Limb (tissue), 2 donors: ENCODE results near the gene TRIM15.
"Not testable (repeated sequence)": the region's sequence is repeated elsewhere in the genome, so short reads cannot be mapped to it uniquely, and the experiment has no call there.

Experiments used
- DNase-seq, 2 donors: peaks; one replicate each; pipeline ENCODE4 v3.0.0-alpha.2; 2016; ENCODE audit errors: extremely low spot score in 2 of 2

The TRIM15 gene

DNA sequence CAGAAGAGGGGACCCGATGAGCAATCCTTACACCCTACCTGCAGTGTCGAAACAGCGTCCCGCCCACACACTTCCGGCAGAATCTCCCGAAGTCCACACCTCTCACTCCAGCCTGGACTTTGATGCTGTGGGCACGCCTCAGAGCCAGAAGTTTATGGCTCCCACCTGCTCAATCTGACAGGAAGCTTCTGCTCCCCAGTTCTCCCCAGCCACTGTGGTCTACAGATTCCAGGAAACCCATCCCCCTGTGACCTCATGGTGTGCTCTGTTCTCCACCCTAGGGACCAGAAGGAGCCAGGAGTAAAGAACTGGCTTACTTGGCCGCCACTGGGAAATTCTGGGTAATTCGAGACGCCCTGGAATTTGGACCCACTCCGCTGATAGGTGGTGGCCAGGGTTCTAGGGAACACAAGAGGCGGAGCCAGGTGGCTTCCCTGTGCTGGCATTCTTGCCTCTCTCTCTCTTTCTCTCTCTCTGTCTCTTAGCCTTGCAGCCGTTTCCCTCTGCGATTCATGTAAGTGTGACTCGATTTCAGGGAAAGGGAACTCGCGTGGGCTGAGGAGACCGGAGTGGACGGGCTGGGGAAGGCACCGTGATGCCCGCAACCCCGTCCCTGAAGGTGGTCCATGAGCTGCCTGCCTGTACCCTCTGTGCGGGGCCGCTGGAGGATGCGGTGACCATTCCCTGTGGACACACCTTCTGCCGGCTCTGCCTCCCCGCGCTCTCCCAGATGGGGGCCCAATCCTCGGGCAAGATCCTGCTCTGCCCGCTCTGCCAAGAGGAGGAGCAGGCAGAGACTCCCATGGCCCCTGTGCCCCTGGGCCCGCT, at the start of gene TRIM15:
TRIM15 (plus strand) TSS at position 457 of the 828 bp plus-strand sequence; CDS start at position 596, 139 bp downstream.
- no peak for DNase-seq

DNA sequence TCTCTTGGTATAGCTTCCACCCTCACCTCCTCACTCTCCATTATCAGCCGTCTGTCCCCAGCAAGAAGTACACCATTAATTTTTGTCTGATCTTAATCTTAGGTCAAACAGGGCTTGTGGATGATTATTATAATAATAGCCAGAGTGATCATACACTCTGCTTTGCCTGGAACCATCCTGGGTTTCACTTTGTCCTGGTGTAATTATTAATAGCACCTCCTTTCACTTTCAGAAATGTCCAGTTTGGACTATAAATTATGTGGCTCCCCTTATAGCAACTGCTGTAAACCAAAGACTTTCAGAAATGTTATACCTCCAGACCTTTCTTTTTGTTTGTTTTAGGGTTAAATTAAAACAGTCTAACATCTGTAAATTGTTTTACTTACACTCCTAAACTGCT, 49.5 kb upstream of the TRIM15 start:
- no peak for DNase-seq

DNA sequence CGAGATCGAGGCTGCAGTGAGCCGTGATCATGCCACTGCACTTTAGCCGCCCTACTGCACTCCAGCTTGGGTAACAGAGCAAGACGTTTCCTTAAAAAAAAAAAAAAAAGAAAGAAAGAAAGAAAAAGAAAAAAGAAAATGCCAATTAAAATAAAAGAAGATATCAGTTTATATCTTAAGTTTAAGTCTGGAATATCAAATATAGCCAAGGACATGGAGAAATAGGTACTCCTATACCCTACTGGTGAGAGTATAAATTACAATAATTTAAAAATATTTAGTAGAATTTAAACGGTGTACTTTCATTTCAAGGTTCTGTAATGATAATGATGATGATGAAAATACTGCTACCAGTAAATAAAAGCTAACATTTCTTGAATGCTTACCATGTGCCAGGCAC, 46.6 kb upstream of the TRIM15 start:
- DNase-seq: no peak

DNA sequence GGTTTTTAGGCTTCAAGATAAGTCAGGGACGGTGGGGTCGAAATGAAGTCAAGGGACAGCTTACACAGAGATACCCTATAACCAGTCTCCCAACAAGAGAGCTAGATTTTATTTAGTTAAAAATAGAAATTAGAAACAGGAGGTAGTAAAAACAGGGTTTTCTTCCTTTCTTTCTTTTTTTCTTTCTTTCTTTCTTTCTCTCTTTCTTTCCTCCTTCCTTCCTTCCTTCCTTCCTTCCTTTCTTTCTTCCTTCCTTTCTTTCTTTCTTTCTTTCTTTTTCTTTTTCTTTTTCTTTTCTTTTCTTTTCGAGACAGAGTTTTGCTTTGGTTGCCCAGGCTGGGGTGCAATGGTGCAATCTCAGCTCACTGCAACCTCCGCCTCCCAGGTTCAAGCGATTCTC, 44.7 kb upstream of the TRIM15 start:
- not testable (repeated sequence) for DNase-seq

DNA sequence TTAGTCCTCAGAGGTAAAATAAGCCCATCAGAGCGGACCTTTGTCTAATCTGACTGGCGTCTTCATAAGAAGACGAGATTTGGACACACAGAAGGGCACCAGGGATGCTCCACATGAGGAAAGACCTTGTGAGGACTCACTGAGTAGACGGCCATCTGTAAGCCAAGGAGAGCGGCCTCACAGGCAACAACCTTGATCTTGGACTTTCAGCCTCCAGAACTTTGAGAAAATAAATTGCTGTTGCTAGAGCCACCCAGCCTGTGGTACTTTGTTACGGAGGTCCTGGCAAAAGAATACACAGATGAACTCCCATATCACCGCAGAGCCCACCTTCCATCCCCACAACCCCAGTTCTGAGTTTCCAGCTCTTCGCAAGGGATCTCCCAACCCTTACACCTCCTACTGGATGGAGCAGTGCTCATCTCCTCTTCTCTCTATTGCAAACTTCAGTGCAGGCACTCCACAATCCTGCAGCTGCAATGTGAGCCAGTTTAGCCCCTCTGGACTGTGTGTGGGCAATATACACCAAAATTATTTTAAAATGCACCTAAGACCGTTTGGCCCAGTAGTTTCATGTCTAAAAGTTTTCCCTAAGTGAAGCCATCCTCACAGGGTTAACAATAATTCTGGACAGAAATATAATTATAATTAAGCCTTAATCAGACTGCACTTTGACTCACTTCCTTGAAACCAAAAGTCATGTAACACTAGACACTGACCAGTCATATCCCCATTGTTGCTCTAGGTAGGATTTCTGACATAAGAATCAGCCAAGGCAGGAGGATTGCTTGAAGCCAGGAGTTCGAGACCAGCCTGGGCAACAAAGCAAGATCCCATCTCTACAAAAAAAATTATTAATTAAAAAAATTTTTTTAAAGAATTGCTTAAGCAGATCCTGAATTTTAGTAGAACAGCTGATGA, 41.6 kb upstream of the TRIM15 start:
- DNase-seq: no peak

GRCh38 chr6:30122515-30122914, 40.8 kb upstream of the TRIM15 start:
- no peak for DNase-seq

- DNase-seq: no peak
Measured at GRCh38 chr6:30127238-30128093, 35.9 kb upstream of the TRIM15 start.

DNA sequence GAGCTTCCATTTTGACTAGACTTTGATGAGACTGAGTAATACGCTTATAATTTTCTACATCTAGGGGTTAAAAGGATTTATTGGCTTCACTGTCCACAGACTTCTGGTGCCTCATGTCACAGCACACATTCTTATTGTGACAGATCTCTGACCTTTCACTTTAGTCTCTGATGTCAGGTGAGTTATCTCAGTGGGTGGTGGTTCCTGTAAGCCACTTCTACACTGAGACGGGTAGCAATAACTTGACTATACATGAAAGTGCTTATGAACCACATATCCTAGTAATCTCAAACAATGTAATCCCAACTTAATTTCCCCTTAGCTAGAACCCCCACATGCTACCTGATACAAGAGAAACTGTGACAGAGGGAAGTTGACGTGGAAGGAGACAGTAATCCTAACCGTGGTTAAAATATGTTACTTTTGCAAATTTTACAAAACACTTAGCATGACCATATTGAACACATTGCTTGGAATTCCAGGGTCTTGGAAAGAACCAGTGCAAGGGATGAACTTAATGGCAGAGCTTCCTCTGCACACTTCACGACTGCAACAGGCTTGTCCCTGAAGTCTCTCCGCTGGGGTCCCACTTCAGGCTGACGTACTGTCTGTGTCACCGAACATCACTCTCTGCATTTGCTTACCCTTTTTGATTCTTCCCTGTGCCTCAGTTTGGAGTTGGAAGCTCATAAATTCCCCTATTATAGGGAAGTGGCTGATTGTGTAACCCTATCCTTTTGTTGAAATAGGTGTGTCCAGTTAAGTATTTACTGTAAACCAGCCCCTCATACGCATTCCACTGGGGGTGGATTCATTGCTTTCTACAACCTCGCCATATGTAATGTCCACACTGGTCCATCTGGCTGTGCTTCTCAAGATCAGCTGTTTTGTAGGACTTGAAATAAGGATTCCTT, 33.8 kb upstream of the TRIM15 start:
- DNase-seq: no peak

- DNase-seq: no peak
Measured at GRCh38 chr6:30130179-30130679, 33.1 kb upstream of the TRIM15 start.

DNA sequence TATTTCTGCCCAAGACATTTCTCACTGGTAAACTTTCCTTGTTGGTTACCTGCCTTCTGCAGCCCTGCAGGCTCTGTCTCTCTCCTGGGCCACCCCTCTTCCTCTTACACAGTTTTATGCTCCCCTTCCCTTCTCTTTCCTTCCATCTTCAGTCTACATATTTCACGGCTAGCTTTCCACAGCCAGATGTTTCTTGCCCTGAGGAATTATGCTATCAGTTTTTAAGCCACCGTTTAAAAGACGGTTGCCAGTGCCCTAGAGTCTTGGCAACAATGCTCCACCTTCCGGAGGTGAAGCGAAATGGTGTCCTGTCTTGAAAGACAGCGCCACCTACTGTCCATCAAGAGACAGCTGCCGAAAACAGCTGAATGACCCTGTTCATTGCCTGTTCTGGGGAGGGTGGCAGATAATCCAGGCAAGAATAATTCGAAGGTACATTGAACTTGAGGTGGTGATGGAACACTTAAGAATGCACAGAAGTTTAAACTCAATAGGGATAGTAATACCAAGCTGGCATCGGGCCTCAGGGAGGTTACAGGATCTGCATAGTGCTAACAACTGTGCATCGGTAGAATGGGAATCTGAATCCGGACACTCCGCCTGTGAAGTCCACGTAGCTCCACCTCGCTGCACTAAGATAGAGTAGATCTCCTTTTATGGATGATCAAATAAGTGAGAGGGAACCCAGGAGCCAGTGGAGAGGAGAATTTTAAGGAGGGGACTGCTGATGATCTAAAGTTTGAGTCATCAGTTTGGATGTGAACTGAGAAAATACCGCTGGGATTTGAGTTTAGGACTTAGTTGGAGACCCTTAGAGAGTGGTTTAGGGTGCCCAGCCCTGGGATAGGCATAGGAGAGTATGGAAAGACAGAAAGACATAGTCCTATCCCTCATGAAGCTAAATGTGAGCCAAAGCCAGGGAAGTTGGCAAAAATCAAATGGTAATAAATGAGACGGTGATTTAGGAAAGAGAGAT, 32.2 kb upstream of the TRIM15 start:
- DNase-seq: peak; percentile 62 to 88

GRCh38 chr6:30131947-30132497, 31.3 kb upstream of the TRIM15 start:
- no peak for DNase-seq

DNA sequence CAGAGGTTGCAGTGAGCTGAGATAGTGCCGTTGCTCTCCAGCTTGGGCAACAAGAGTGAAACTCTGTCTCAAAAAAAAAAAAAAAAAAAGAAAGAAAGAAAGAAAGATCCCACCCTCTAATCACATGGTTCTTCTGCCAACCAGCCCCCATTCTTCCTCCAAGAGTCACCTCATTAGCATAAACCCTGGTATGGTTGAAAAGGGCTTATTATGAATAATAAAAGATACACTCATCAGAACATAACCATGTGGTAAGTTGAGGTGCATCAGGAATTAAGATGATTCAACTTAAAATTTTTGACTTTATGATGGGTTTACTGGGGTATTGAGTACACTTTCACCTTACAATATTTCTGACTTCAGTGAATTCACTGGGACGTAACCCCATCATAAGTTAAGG, 28.2 kb upstream of the TRIM15 start:
- no peak for DNase-seq

GRCh38 chr6:30135757-30136156, 27.6 kb upstream of the TRIM15 start, which contains the start of gene TRIM40:
Gene TRIM40 (plus strand): TSS chr6:30136140. CDS start chr6:30137037, 897 bp downstream.
- DNase-seq: no peak

- no peak for DNase-seq
Measured at GRCh38 chr6:30136570-30137286, 26.6 kb upstream of the TRIM15 start.

- not testable (repeated sequence) for DNase-seq
Measured at GRCh38 chr6:30140240-30140639, 23.1 kb upstream of the TRIM15 start.

DNA sequence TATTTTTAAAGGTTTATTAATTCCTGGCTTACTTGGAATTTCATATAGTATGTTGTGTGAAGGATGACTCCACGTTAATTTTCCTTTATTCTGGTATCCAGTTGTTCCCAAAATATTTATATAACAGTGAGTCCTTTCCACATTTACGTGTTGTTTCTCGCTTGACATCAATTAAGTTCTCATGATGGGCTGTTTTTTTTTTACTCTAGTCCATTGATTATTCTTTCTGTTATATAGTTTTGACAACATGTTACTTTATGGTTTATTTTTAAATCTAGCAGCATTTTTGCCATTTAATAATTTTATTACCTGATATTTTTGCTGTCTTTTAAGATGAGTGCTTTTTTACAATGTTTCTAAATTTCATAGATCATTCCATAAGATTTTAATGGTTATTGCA, 20.7 kb upstream of the TRIM15 start:
- no peak for DNase-seq

DNA sequence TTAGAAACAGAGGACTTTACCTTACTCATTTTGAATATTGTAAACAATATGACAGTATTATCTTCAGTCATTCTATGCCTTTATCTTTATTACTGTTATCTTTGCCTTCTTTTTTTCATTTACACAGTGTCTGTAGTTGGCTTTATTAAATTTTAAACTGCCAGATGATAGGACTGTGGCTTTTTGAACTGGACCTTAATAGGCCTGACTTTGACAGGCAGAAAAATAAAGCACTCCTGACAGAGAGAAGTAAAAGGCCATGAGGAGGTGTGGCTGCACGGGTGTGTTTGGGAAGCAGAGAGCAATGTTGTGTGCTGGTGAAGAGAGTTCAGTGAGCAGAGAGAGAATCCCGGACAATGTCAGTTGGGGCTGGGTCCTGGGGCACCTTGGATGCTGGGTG, 19.6 kb upstream of the TRIM15 start:
- no peak for DNase-seq

DNA sequence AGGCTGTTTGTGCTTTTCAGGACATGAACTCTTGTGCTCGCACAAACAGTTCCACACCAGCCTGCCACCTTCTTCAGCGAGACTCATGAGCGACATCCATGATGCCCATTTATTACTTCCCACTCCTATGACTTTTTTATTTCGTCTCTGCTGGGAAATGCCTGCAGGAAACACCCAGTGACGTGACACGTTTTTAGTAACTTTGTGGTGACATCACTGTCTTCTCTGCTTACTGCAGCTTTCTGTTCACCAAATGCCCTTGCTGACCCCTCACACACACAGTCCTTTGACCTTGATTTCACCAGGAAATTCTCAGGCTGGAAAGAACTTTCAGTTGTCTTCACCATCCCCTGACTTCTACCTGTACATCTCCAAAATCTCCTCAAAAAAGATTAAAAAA, 18.5 kb upstream of the TRIM15 start:
- no peak for DNase-seq
